HG03432 (cell line): ENCODE results near the gene SLC11A2.
"Not testable (repeated sequence)": the region's sequence is repeated elsewhere in the genome, so short reads cannot be mapped to it uniquely, and the experiment has no call there.

Source experiments
- ATAC-seq: cut with Tn5 transposase; IDR thresholded peaks from one replicate; pipeline ENCODE4 v1.9.1; 2021; ENCODE audit warnings: mild to moderate bottlenecking, moderate library complexity; ENCODE audit not compliant: unreplicated experiment

The SLC11A2 gene

DNA sequence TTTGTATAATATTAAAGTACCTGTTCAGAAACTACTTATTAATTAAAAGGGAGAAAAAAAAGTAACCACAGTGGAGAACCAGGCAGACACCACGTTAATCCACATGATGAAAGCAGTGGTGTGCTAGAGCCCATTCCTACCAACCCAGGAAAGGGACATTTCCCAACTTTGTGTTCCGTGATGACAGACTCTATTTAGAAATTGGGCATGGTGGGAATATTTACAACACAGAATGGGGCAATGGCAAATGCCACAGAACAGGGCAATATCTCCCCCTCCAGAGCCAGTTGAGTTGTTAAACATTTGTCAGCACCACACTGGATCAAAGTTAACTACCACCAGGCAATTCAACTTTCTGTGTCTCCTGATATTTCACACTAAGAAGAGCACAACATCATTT is 75.1 kb downstream of the SLC11A2 start:
- ATAC-seq = no peak

GRCh38 chr12:50949801-50950302 is 76.3 kb downstream of the SLC11A2 start:
- ATAC-seq = no peak

DNA sequence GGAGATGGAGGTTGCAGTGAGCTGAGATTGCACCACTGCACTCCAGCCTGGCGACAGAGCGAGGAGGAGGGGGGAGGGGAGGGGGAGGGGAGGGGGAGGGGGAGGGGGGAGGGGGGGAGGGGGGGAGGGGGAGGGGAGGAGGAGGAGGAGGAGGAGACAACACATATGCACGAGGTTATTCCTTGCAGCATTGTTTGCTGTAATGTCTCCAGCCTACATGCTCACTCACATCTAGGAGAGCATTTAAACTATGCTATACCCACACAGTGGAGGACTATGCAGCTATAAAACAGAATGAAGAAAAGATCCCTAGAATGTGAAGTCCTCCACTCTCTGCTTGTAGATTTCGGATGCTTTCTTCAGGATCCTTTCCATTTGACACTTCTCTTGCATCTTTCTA is 77.4 kb downstream of the SLC11A2 start:
- ATAC-seq = no peak

- ATAC-seq = no peak
Observed at GRCh38 chr12:50947933-50948626, 78.1 kb downstream of the SLC11A2 start.

- no peak for ATAC-seq
Observed at GRCh38 chr12:50937653-50938052, 88.5 kb downstream of the SLC11A2 start.

DNA sequence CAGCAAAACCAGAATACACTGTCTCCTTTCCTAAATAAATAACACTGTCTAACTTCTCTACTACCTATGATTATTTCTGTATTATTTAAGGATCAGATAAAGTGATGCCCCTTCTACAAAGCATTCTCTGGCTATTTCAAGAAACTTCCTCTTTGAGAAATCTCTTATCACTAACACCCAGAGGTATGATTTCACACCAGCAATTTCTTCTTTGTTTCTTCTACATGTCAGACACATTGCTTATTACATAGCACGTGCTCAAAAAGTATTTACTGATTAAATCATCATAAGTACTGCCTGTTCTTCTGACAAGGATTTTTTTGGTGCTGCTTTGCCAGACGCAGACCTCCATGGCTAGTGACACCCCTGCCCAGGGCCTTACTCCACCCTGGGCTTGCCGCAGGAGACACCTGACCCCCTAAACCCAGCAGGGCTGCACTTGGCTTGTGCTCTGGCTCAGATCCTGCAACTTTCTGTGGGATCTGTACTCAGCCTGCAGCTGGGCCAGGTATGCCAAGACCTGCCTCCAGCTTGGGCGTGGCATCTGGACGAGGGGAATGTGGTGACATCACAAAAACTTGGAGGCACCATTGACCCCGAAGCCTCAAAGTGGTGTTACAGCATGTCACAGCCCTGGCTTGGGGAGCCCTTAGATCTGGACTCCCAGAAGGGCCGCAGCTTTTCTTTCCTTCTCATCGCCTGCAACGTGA is 89.2 kb downstream of the SLC11A2 start:
- no peak for ATAC-seq

- ATAC-seq = no peak
Observed at GRCh38 chr12:50934981-50935807, 91.0 kb downstream of the SLC11A2 start.

GRCh38 chr12:50934371-50934851 is 91.8 kb downstream of the SLC11A2 start:
- no peak for ATAC-seq

- ATAC-seq = no peak
Observed at GRCh38 chr12:50933459-50934124, 92.6 kb downstream of the SLC11A2 start.

GRCh38 chr12:50932787-50933280 is 93.3 kb downstream of the SLC11A2 start:
- no peak for ATAC-seq

- ATAC-seq = not testable (repeated sequence)
Observed at GRCh38 chr12:50930477-50930876, 95.7 kb downstream of the SLC11A2 start.

GRCh38 chr12:50929831-50930230 is 96.4 kb downstream of the SLC11A2 start:
- no peak for ATAC-seq
